ENCODE results near the gene HECA.
"Not testable (repeated sequence)": the region's sequence is repeated elsewhere in the genome, so short reads cannot be mapped to it uniquely, and the experiment has no call there.

HECA gene

DNA sequence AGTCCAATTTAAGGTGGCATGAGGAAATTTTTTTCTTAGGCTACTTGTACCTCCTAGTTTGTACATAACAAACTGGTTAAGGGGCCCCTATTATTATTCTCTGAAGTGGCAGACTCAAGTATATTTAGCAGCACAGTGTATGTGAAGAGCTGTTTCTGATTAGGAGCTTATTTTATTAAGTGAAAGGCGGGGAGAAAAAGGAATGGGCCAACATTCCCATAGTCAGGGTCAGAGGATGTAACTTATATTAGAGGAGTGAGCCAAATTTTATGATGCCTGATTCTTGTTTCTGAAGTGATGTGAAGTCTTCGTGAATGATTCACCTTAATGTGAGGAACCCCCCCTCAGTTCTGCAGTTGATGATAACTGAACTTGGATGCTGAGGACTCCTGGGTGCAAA is 2.8 kb downstream of the HECA start:
- no peaks in the 10 kb centered on the region for H3K36me3 ChIP-seq
- no peaks in the 10 kb centered on the region for H3K9me3 ChIP-seq
- H3K27me3 ChIP-seq, result no peaks in the 10 kb centered on the region
- peaks cover 0 to 55% (median 17%) of the 10 kb centered on the region in 4 donors for H3K4me1 ChIP-seq
- DNase-seq, result no peak
- H3K27ac ChIP-seq, result no peak overlapping the region
- intact Hi-C loops (cut with DNase I; ENCODE audit: low total_unique reads), result loop anchor here (10.0 kb wide), 1 partner anchor 113 kb away; the partner anchor contains the start of gene ABRACL
- H3K4me3 ChIP-seq, result no peak overlapping the region
- TF ChIP-seq CTCF (IDR thresholded peaks at IDR 0.05), result no peak

GRCh38 chr6:139140854-139141253 is 6.0 kb downstream of the HECA start:
- intact Hi-C loops (cut with DNase I; ENCODE audit: low total_unique reads); H3K4me3 ChIP-seq; H3K27me3 ChIP-seq; DNase-seq; H3K36me3 ChIP-seq; H3K9me3 ChIP-seq; H3K27ac ChIP-seq: not testable (repeated sequence)
- peaks cover 0 to 53% (median 17%) of the 10 kb centered on the region in 4 donors for H3K4me1 ChIP-seq

- Histone ChIP-seq H3K27me3 (no peaks in the 10 kb centered on the region), H3K36me3 (no peaks in the 10 kb centered on the region), H3K4me1 (peaks cover 0 to 45% (median 16%) of the 10 kb centered on the region in 4 donors), H3K9me3 (no peaks in the 10 kb centered on the region), H3K4me3 (no peak overlapping the region), H3K27ac (no peak overlapping the region)
- no peak for TF ChIP-seq CTCF (IDR thresholded peaks at IDR 0.05)
- intact Hi-C loops (cut with DNase I; ENCODE audit: low total_unique reads), result no loop called here
- DNase-seq, result no peak
Measured at GRCh38 chr6:139142262-139142661, 7.4 kb downstream of the HECA start.

DNA sequence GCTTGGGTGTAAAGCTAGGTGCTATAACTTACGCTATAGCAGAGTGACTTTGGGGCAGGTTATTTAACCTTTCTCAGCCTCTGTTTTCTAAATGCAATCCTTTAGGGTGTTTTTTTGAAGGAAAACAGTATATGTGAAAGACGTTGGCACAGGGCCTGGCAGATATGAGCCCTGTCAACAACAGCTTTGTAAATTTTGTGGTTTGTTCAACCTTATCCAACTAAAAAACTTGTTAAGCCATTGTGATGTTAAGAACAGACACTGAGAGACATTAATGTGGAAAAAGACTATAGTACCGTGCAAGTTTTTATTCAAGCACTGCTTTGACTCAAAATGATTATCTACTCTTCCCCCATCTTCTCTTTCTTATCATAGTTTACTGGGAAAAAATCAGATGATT is 8.2 kb downstream of the HECA start:
- no peak for DNase-seq
- Histone ChIP-seq H3K4me3 (no peak overlapping the region), H3K36me3 (no peaks in the 10 kb centered on the region), H3K27ac (no peak overlapping the region), H3K9me3 (no peaks in the 10 kb centered on the region), H3K27me3 (no peaks in the 10 kb centered on the region), H3K4me1 (peaks cover 0 to 44% (median 13%) of the 10 kb centered on the region in 4 donors)
- TF ChIP-seq CTCF (IDR thresholded peaks at IDR 0.05), result no peak
- intact Hi-C loops (cut with DNase I; ENCODE audit: low total_unique reads), result no loop called here

DNA sequence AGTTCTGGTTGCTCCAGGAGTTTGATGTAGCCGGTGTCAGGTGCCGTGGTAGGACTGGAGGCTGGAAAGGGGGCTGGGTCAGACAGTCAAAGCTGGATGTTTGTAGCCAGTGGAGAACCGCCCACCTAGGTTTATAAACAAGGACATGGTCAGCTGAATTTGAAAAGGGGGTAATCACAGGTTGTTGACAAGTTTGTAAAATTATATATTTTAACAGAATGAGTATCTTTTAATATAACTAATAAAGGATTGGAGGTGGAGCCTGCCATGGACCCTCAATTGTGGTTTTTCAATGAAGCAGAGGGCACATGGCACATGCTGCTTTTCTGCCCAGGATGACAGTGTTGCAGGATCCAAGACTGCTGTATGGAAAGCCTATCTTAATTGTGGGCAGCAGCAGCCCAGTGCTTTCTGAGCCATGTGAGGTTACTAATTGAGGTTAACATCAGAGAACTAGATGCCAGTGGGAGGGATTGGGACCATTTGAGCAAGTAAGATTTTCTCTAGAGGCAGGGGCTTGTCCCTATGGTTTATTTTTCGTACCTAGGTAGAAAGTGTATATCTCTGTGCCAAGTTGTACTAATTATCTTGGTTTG is 9.7 kb downstream of the HECA start:
- no peak for TF ChIP-seq CTCF (IDR thresholded peaks at IDR 0.05)
- H3K9me3 ChIP-seq, result no peaks in the 10 kb centered on the region
- H3K36me3 ChIP-seq, result no peaks in the 10 kb centered on the region
- no peak overlapping the region for H3K27ac ChIP-seq
- H3K4me1 ChIP-seq, result peaks cover 0 to 45% (median 11%) of the 10 kb centered on the region in 4 donors
- no peak for DNase-seq
- intact Hi-C loops (cut with DNase I; ENCODE audit: low total_unique reads), result no loop called here
- H3K27me3 ChIP-seq, result no peaks in the 10 kb centered on the region
- H3K4me3 ChIP-seq, result no peak overlapping the region

DNA sequence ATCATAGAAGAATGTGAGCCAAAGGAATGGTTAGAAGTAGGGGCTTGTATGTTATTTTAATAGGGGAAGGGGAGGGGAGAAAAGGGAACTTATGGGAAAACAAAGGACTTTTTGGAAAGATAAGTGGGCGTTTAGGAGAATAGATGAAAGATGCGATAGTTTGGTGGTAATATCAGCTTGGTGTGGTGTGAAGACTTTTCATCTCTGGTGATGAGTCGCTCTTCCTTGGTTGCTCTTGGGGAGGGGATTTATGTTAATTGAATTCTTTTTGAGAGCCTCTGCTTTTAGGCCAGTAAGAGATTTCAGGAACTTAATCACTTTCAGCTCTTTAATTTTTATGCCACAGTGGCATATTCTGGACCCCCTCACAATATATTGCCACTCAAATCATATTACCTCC is 10.8 kb downstream of the HECA start:
- peaks cover 0 to 43% (median 11%) of the 10 kb centered on the region in 4 donors for H3K4me1 ChIP-seq
- no peak overlapping the region for H3K4me3 ChIP-seq
- intact Hi-C loops (cut with DNase I; ENCODE audit: low total_unique reads), result no loop called here
- no peak overlapping the region for H3K27ac ChIP-seq
- H3K27me3 ChIP-seq, result no peaks in the 10 kb centered on the region
- H3K9me3 ChIP-seq, result no peaks in the 10 kb centered on the region
- no peak for TF ChIP-seq CTCF (IDR thresholded peaks at IDR 0.05)
- H3K36me3 ChIP-seq, result no peaks in the 10 kb centered on the region
- DNase-seq, result no peak

All from tibial artery (tissue), 4 donors.